Ascending aorta (tissue), 2 donors: ENCODE results near the gene ESF1. TPM values are rescaled to one million over a fixed set of nuclear protein-coding genes. Genes with fewer than 3 reads are reported as not detected.

Experiments used
- DNase-seq, 2 donors: peaks; one replicate each; pipeline ENCODE4 v3.0.0-alpha.2; 2019; ENCODE audit warnings: low spot score in 2 of 2
- H3K27ac ChIP-seq, 2 donors: fragments of 200-600 bp; sonication (generic); one replicate each; pipeline ENCODE4 v1.5.1; 2016 to 2017; ENCODE audit warnings: mild to moderate bottlenecking in 1 of 2
- H3K27me3 ChIP-seq: fragments of 200-600 bp; sonication (generic); one replicate; pipeline ENCODE4 v1.5.1; 2017
- H3K36me3 ChIP-seq, 2 donors: fragments of 200-600 bp; sonication (generic); one replicate each; pipeline ENCODE4 v1.5.1; 2016
- H3K4me1 ChIP-seq, 2 donors: fragments of 200-600 bp; sonication (generic); one replicate each; pipeline ENCODE4 v1.5.1; 2016 to 2017; ENCODE audit warnings: mild to moderate bottlenecking in 1 of 2
- H3K4me3 ChIP-seq, 2 donors: fragments of 200-600 bp; sonication (generic); one replicate each; pipeline ENCODE4 v1.5.1; 2016 to 2017; ENCODE audit warnings: mild to moderate bottlenecking in 1 of 2
- H3K9me3 ChIP-seq, 2 donors: fragments of 200-600 bp; sonication (generic); one replicate each; pipeline ENCODE4 v1.5.1; 2016
- CTCF ChIP-seq, 3 experiments: fragments of 200-600 bp in 2 of 3; fragments of 450-650 bp in 1 of 3; sonication (generic) in 2 of 3; IDR thresholded peaks; one replicate each; pipeline ENCODE4 v1.5.1; 2016 to 2019; ENCODE audit warnings: antibody characterized with exemption in 3 of 3, mild to moderate bottlenecking in 1 of 3, moderate library complexity in 1 of 3
- intact Hi-C: fragments of 100-400 bp; cut with DNase I; formaldehyde crosslinking; loops from one replicate; pipeline ENCODE4 v1.15.1; 2023
- total RNA-seq: library from RNA; depleted of rRNA; stranded (reverse); fragments of >200 nt; gene quantifications from one replicate; pipeline ENCODE4 v1.1.0, GENCODE V29; 2016

The ESF1 gene
- total RNA-seq, result 5.7 TPM

GRCh38 chr20:13784893-13785715 is at the start of gene ESF1, which contains the start of gene NDUFAF5:
Gene ESF1, minus strand, starts transcription at chr20:13784919. Its CDS starts 1,779 bp downstream, at chr20:13783140.
Gene NDUFAF5, plus strand, starts transcription at chr20:13785028. Its CDS starts 41 bp downstream, at chr20:13785069.
- Histone ChIP-seq H3K27me3 (no peaks in the 10 kb centered on the region), H3K27ac (peak within 1 kb of the TSS; percentile 70 to 77), H3K36me3 (peaks cover 18 to 27% of the 10 kb centered on the region in 2 donors), H3K9me3 (no peaks in the 10 kb centered on the region), H3K4me1 (peaks cover 0 to 11% of the 10 kb centered on the region in 2 donors), H3K4me3 (peak within 1 kb of the TSS; percentile 71 to 83)
- no peak for TF ChIP-seq CTCF (IDR thresholded peaks at IDR 0.05)
- DNase-seq, result peak; percentile 89 to 97
- intact Hi-C loops, result loop anchor here (1.0 kb wide), 1 partner anchor 1051 kb away; no protein-coding TSS in a partner anchor

DNA sequence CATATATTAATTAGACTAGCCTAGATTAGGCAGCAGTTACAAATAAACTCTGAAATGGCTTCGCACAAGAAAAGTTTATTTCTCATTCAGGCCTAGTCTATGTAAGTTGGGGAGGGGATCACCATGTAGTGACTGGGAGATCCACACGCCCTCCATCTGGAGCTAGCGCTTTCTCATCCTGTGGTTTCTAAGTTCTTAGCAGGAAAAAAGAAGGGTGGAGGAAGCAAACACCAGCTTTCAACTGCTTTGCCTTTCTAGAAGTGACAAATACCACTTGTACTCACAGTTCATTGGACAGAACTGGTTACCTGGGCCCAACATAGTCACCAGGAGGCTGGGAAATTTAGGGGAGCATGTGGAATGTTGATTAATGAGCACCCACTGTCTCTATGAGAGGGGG is 46.8 kb upstream of the ESF1 start:
- Histone ChIP-seq H3K4me1 (no peaks in the 10 kb centered on the region), H3K36me3 (no peaks in the 10 kb centered on the region), H3K27me3 (no peaks in the 10 kb centered on the region), H3K27ac (no peak overlapping the region), H3K4me3 (no peak overlapping the region), H3K9me3 (no peaks in the 10 kb centered on the region)
- TF ChIP-seq CTCF (IDR thresholded peaks at IDR 0.05), result no peak
- intact Hi-C loops, result no loop called here
- no peak for DNase-seq

DNA sequence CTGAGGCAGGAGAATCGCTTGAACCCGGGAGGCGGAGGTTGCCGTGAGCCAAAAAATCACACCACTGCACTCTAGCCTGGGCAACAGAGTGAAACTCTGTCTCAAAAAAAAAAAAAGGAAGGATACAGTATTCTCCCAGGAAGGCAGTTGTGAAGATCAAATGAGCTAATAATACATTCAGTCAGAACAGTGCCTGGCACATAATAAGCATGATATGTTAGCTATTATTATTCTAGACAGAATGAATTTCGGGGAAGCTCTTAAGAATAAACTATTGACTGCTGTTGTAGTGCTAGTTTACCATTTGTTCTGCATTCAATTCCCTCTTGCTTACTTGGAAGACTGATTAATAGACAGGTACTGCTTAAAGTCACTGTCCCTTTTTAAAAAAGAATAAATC is 40.7 kb upstream of the ESF1 start:
- DNase-seq, result no peak
- Histone ChIP-seq H3K36me3 (no peaks in the 10 kb centered on the region), H3K9me3 (no peaks in the 10 kb centered on the region), H3K4me3 (no peak overlapping the region), H3K27ac (no peak overlapping the region), H3K4me1 (no peaks in the 10 kb centered on the region), H3K27me3 (no peaks in the 10 kb centered on the region)
- no peak for TF ChIP-seq CTCF (IDR thresholded peaks at IDR 0.05)
- intact Hi-C loops, result no loop called here

GRCh38 chr20:13824459-13824858 is 39.7 kb upstream of the ESF1 start:
- H3K9me3 ChIP-seq, result no peaks in the 10 kb centered on the region
- H3K36me3 ChIP-seq, result no peaks in the 10 kb centered on the region
- no peak for TF ChIP-seq CTCF (IDR thresholded peaks at IDR 0.05)
- no peaks in the 10 kb centered on the region for H3K4me1 ChIP-seq
- no peaks in the 10 kb centered on the region for H3K27me3 ChIP-seq
- no peak for DNase-seq
- no peak overlapping the region for H3K27ac ChIP-seq
- intact Hi-C loops, result no loop called here
- no peak overlapping the region for H3K4me3 ChIP-seq

DNA sequence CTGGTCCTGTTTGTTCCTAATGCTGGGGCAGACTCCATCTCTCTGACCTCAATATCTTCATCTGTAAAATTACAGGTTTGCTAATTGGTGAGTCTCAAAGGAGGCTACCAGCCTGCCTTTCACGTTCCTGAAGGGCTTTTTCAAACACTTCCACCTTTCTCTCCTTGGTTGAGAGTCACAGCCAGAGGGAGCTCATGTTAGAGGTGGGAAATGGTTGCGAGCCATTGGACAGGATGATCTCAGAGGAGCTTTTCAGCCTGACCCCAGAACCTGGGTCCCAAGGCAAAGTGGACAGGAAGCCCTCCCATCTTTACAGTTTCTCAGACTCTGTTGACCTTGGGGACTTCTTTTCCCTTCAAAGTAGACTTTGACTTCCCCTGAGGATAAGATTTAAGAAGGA is 37.7 kb upstream of the ESF1 start:
- DNase-seq, result no peak
- Histone ChIP-seq H3K36me3 (peaks cover 9 to 13% of the 10 kb centered on the region in 2 donors), H3K27me3 (no peaks in the 10 kb centered on the region), H3K4me1 (no peaks in the 10 kb centered on the region), H3K9me3 (no peaks in the 10 kb centered on the region), H3K4me3 (no peak overlapping the region), H3K27ac (no peak overlapping the region)
- intact Hi-C loops, result loop anchor here (2.0 kb wide), 1 partner anchor 128 kb away; no protein-coding TSS in a partner anchor
- TF ChIP-seq CTCF (IDR thresholded peaks at IDR 0.05), result peak in 1 of 3 experiments; percentile 7
